Osteocyte (in vitro differentiated cells): ENCODE results near the gene IL4. TPM values are rescaled to one million over a fixed set of nuclear protein-coding genes. Genes with fewer than 3 reads are reported as not detected.
"Not testable (repeated sequence)": the region's sequence is repeated elsewhere in the genome, so short reads cannot be mapped to it uniquely, and the experiment has no call there.

Experiments used
- DNase-seq: peaks from one replicate; pipeline ENCODE4 v3.0.0; 2021; ENCODE audit warnings: mixed read lengths; ENCODE audit not compliant: unreplicated experiment; ENCODE audit errors: extremely low spot score
- H3K27ac Mint-ChIP-seq: one replicate; pipeline ENCODE4 v1.8.0; 2021; ENCODE audit warnings: mild to moderate bottlenecking, mixed read lengths; ENCODE audit not compliant: unreplicated experiment
- H3K27me3 Mint-ChIP-seq: one replicate; pipeline ENCODE4 v1.8.0; 2021; ENCODE audit warnings: mixed read lengths; ENCODE audit not compliant: unreplicated experiment
- H3K36me3 Mint-ChIP-seq: one replicate; pipeline ENCODE4 v1.8.0; 2021; ENCODE audit warnings: mixed read lengths; ENCODE audit not compliant: unreplicated experiment
- H3K4me1 Mint-ChIP-seq: one replicate; pipeline ENCODE4 v1.8.0; 2021; ENCODE audit warnings: mixed read lengths; ENCODE audit not compliant: unreplicated experiment
- H3K4me3 Mint-ChIP-seq: one replicate; pipeline ENCODE4 v1.8.0; 2021; ENCODE audit warnings: mild to moderate bottlenecking, moderate library complexity, mixed read lengths; ENCODE audit not compliant: unreplicated experiment
- H3K9me3 Mint-ChIP-seq: one replicate; pipeline ENCODE4 v1.8.0; 2021; ENCODE audit warnings: mixed read lengths; ENCODE audit not compliant: unreplicated experiment
- long read RNA-seq: library from polyadenylated mRNA; unstranded; transcript quantifications from one replicate; pipeline ENCODE4 v2.0.0, GENCODE V29; 2021
- total RNA-seq: library from RNA; stranded (reverse); gene quantifications from 2 replicates; pipeline ENCODE4 v1.2.1, GENCODE V29; 2021
- TF ChIP-seq, protein P1 (sequence below): fragments of 200-600 bp; sonication (generic); IDR thresholded peaks from 2 replicates; pipeline ENCODE4 v1.5.0; 2021; ENCODE audit warnings: antibody characterized with exemption, mild to moderate bottlenecking, moderate library complexity

Gene IL4
- not detected in 2 replicates for total RNA-seq
- long read RNA-seq: 0 reads

DNA sequence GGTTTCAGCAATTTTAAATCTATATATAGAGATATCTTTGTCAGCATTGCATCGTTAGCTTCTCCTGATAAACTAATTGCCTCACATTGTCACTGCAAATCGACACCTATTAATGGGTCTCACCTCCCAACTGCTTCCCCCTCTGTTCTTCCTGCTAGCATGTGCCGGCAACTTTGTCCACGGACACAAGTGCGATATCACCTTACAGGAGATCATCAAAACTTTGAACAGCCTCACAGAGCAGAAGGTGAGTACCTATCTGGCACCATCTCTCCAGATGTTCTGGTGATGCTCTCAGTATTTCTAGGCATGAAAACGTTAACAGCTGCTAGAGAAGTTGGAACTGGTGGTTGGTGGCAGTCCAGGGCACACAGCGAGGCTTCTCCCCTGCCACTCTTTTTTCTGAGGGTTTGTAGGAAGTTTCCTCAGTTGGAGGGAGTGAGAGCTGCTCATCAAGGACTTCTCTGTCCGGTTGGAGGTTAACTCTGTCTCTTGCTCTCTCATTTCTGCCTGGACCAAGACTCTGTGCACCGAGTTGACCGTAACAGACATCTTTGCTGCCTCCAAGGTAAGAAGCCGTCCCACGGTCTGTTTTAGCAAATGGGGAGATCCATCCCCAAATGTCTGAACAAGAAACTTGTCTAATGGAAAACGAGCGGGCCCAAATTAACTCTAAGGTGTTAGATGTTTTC is at the start of gene IL4:
IL4 (plus strand) TSS at position 51 of the 692 bp plus-strand sequence; CDS start at position 113, 62 bp downstream.
- TF ChIP-seq, protein P1, sequence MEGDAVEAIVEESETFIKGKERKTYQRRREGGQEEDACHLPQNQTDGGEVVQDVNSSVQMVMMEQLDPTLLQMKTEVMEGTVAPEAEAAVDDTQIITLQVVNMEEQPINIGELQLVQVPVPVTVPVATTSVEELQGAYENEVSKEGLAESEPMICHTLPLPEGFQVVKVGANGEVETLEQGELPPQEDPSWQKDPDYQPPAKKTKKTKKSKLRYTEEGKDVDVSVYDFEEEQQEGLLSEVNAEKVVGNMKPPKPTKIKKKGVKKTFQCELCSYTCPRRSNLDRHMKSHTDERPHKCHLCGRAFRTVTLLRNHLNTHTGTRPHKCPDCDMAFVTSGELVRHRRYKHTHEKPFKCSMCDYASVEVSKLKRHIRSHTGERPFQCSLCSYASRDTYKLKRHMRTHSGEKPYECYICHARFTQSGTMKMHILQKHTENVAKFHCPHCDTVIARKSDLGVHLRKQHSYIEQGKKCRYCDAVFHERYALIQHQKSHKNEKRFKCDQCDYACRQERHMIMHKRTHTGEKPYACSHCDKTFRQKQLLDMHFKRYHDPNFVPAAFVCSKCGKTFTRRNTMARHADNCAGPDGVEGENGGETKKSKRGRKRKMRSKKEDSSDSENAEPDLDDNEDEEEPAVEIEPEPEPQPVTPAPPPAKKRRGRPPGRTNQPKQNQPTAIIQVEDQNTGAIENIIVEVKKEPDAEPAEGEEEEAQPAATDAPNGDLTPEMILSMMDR: no peak
- Mint-ChIP-seq H3K4me1 (peaks cover 32% of the 10 kb centered on the region), H3K4me3 (peak within 1 kb of the TSS; percentile 15), H3K27ac (peak within 1 kb of the TSS; percentile 84), H3K27me3 (no peaks in the 10 kb centered on the region), H3K36me3 (no peaks in the 10 kb centered on the region), H3K9me3 (no peaks in the 10 kb centered on the region)
- no peak for DNase-seq

DNA sequence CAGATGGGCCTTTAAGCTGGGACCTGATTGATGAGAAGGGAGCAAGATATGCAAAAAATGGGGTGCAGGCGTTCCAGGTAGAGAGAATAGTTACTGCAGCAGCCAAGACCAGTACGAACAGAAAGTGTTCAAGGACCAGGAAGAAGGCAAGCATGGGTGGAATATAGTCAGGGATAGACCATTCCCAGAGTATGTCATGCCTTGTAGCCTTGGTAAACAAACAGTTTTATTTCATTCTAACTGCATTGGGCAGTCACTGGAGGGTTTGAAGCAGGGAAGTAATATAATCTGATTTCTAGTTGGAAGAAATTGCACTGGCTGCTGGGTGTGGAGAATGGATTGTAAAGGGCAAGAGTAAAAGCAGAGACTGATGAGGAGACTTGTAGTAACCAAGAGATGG is 46.3 kb upstream of the IL4 start:
- peaks cover 19% of the 10 kb centered on the region for H3K36me3 Mint-ChIP-seq
- no peak overlapping the region for H3K27ac Mint-ChIP-seq
- peaks cover 13% of the 10 kb centered on the region for H3K4me1 Mint-ChIP-seq
- H3K9me3 Mint-ChIP-seq: no peaks in the 10 kb centered on the region
- TF ChIP-seq, protein P1: no peak
- H3K27me3 Mint-ChIP-seq: no peaks in the 10 kb centered on the region
- no peak for DNase-seq
- no peak overlapping the region for H3K4me3 Mint-ChIP-seq

DNA sequence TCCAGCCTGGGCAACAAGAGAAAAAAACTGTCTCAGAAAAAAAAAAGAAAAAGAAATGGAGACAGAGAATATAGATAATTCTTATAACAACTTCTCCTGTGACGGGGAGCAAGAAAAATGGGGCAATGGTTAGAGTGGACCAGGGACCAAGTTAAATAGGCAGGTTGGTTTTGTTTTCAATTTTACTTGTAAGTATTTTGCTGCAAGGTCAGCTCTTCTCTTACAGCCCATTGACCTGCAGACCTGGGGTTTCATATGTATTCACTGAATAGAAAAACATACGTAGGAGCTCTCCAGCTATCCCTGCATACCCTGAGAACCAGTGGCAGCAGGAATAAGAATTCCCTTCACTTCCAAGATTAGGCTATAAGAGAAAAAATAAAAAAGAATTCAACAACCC is 45.0 kb upstream of the IL4 start:
- H3K27ac Mint-ChIP-seq: no peak overlapping the region
- no peaks in the 10 kb centered on the region for H3K9me3 Mint-ChIP-seq
- H3K4me1 Mint-ChIP-seq: peaks cover 2% of the 10 kb centered on the region
- no peak overlapping the region for H3K4me3 Mint-ChIP-seq
- DNase-seq: no peak
- no peaks in the 10 kb centered on the region for H3K27me3 Mint-ChIP-seq
- H3K36me3 Mint-ChIP-seq: peaks cover 11% of the 10 kb centered on the region
- TF ChIP-seq, protein P1: no peak

DNA sequence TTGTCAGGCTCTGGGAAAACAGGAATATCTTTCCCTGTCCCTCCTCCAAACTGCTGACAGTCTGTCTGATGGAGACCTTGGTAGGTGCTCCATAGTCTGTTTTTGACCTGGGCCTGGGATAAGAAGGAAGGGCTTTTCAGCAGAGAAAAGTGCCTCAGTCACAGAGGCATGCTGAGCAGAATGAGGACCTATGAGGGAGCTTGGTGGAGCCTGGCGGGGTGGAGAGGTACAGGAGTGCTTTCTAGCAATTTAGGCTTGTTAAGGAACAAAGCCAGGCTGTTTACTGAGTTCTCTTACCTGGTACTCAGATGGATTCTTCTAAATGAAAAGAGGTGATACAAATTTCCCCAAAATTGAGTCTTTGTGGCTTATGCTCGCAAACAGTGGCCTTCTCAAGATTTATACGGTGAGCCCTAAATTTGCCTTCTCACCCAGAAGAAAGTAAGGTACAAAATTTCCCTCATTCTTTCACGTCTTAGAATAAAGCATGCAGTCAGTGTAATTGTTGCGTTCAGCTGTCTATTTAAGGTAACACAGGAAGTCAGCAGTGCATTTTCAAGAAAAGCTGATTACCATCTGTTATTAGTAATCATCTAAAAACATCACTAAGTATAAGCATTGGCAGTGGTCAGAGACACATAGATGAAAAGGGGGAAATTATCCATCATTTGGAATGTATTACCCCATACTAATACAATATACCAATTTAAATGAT is 44.4 kb upstream of the IL4 start:
- Mint-ChIP-seq H3K4me3 (no peak overlapping the region), H3K9me3 (no peaks in the 10 kb centered on the region), H3K4me1 (peaks cover 2% of the 10 kb centered on the region), H3K36me3 (peaks cover 17% of the 10 kb centered on the region), H3K27me3 (no peaks in the 10 kb centered on the region), H3K27ac (no peak overlapping the region)
- DNase-seq: no peak
- TF ChIP-seq, protein P1: no peak

DNA sequence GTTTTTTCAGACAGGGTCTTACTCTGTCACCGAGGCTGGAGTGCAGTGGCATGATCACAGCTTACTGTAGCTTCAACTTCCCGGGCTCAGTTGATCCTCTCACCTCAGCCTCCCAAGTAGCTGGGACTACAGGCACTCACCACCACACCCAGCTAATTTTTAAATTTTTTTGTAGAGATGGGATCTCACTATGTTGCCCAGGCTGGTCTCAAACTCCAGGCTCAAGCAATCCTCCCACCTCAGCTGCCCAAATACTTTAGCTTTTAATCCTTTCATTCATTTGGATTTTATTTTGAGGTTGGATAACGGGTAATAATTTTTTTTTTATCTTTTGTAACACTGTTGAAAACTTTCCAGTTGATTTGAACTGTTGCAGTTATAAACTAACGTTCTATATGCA is 40.2 kb upstream of the IL4 start:
- not testable (repeated sequence) for H3K27ac Mint-ChIP-seq, H3K9me3 Mint-ChIP-seq, H3K27me3 Mint-ChIP-seq, DNase-seq, H3K4me3 Mint-ChIP-seq, H3K4me1 Mint-ChIP-seq
- H3K36me3 Mint-ChIP-seq: peaks cover 27% of the 10 kb centered on the region
